SK-N-SH treated with all-trans-retinoic acid at 6 μM for 48 hours (cell line): ENCODE data around the gene SFT2D3.

Experiments
- ATAC-seq: fragments of 200-7000 bp; cut with Tn5 transposase; 3 replicates; pipeline ENCODE4 v1.9.1; 2020; ENCODE audit warnings: mild to moderate bottlenecking, moderate library complexity
- ARNTL ChIP-seq: fragments of 450-650 bp; formaldehyde crosslinking; IDR thresholded peaks from 2 replicates; pipeline ENCODE4 v1.5.0; 2020; ENCODE audit warnings: low read depth, mild to moderate bottlenecking, moderate library complexity, borderline replicate concordance
- BACH2 ChIP-seq: fragments of 250-450 bp; sonication (Bioruptor Pico); IDR thresholded peaks from 2 replicates; pipeline ENCODE4 v1.9.0; 2021; ENCODE audit warnings: mild to moderate bottlenecking, borderline replicate concordance
- CREB5 ChIP-seq: fragments of 250-450 bp; sonication (Bioruptor Pico); IDR thresholded peaks from 2 replicates; pipeline ENCODE4 v1.5.1; 2020; ENCODE audit warnings: low read depth, mild to moderate bottlenecking, moderate library complexity
- CSDC2 ChIP-seq: fragments of 250-450 bp; sonication (Bioruptor Pico); IDR thresholded peaks from 2 replicates; pipeline ENCODE4 v1.5.0; 2020; ENCODE audit warnings: mild to moderate bottlenecking, moderate library complexity
- CSRNP3 ChIP-seq: fragments of 250-450 bp; sonication (Bioruptor Pico); IDR thresholded peaks from 2 replicates; pipeline ENCODE4 v1.5.1; 2021; ENCODE audit warnings: mild to moderate bottlenecking, moderate library complexity
- ESRRG ChIP-seq: fragments of 250-450 bp; sonication (Bioruptor Pico); IDR thresholded peaks from 2 replicates; pipeline ENCODE4 v1.6.1; 2021; ENCODE audit warnings: mild to moderate bottlenecking
- GLIS3 ChIP-seq: fragments of 250-450 bp; sonication (Bioruptor Pico); IDR thresholded peaks from 2 replicates; pipeline ENCODE4 v1.5.0; 2020; ENCODE audit warnings: mild to moderate bottlenecking, moderate library complexity
- ISL1 ChIP-seq: fragments of 250-450 bp; sonication (Bioruptor Pico); IDR thresholded peaks from 2 replicates; pipeline ENCODE4 v2.1.2; 2022; ENCODE audit warnings: mild to moderate bottlenecking, moderate library complexity
- OSR1 ChIP-seq: fragments of 250-450 bp; sonication (Bioruptor Pico); IDR thresholded peaks from 2 replicates; pipeline ENCODE4 v1.8.0; 2022; ENCODE audit warnings: moderate library complexity, mild to moderate bottlenecking, inconsistent platforms
- PATZ1 ChIP-seq: fragments of 250-450 bp; sonication (Bioruptor Pico); IDR thresholded peaks from 2 replicates; pipeline ENCODE4 v1.8.0; 2020; ENCODE audit warnings: mild to moderate bottlenecking, moderate library complexity, borderline replicate concordance
- POU6F1 ChIP-seq: fragments of 250-450 bp; sonication (Bioruptor Pico); IDR thresholded peaks from 2 replicates; pipeline ENCODE4 v1.8.0; 2021; ENCODE audit warnings: low read depth, mild to moderate bottlenecking, moderate library complexity, borderline replicate concordance
- PPARA ChIP-seq: fragments of 250-450 bp; sonication (Bioruptor Pico); IDR thresholded peaks from 2 replicates; pipeline ENCODE4 v1.5.0; 2020; ENCODE audit warnings: mild to moderate bottlenecking, borderline replicate concordance
- RARB ChIP-seq: fragments of 250-450 bp; sonication (Bioruptor Pico); IDR thresholded peaks from 2 replicates; pipeline ENCODE4 v1.8.0; 2021; ENCODE audit warnings: mild to moderate bottlenecking, moderate library complexity
- SNAI2 ChIP-seq: fragments of 250-450 bp; sonication (Bioruptor Pico); IDR thresholded peaks from 2 replicates; pipeline ENCODE4 v1.5.0; 2020; ENCODE audit warnings: mild to moderate bottlenecking, moderate library complexity
- TCF4 ChIP-seq: fragments of 250-450 bp; sonication (Bioruptor Pico); IDR thresholded peaks from 2 replicates; pipeline ENCODE4 v1.8.0; 2021; ENCODE audit warnings: mild to moderate bottlenecking, moderate library complexity, borderline replicate concordance
- TSHZ2 ChIP-seq: fragments of 250-450 bp; sonication (Bioruptor Pico); IDR thresholded peaks from 2 replicates; pipeline ENCODE4 v1.5.0; 2020; ENCODE audit warnings: mild to moderate bottlenecking, moderate library complexity
- ZC3H10 ChIP-seq: fragments of 250-450 bp; sonication (Bioruptor Pico); IDR thresholded peaks from 2 replicates; pipeline ENCODE4 v1.5.1; 2021; ENCODE audit warnings: mild to moderate bottlenecking, moderate library complexity
- ZFP3 ChIP-seq: fragments of 250-450 bp; sonication (Bioruptor Pico); IDR thresholded peaks from 2 replicates; pipeline ENCODE4 v1.5.0; 2020; ENCODE audit warnings: mild to moderate bottlenecking, moderate library complexity
- ZFP30 ChIP-seq: fragments of 450-650 bp; formaldehyde crosslinking; IDR thresholded peaks from 2 replicates; pipeline ENCODE4 v1.5.0; 2022; ENCODE audit warnings: mild to moderate bottlenecking, moderate library complexity
- ZNF565 ChIP-seq: fragments of 450-650 bp; formaldehyde crosslinking; conservative IDR thresholded peaks from 2 replicates; pipeline ENCODE4 v1.5.0; 2020; ENCODE audit warnings: low read depth, mild to moderate bottlenecking, moderate library complexity
- ZNF70 ChIP-seq: fragments of 450-650 bp; formaldehyde crosslinking; IDR thresholded peaks from 2 replicates; pipeline ENCODE4 v1.5.0; 2020; ENCODE audit warnings: mild to moderate bottlenecking, moderate library complexity
- ZNF8 ChIP-seq: fragments of 450-650 bp; formaldehyde crosslinking; IDR thresholded peaks from 2 replicates; pipeline ENCODE4 v1.5.0; 2020; ENCODE audit warnings: mild to moderate bottlenecking, moderate library complexity

SFT2D3 gene

GRCh38 chr2:127706215-127706990 lies 5.1 kb downstream of the SFT2D3 start:
- TF ChIP-seq POU6F1 (CRISPR knock-in tag) (no peak), SNAI2 (CRISPR knock-in tag) (no peak), TCF4 (CRISPR knock-in tag) (no peak), ZFP3 (CRISPR knock-in tag) (no peak), ZNF8 (CRISPR knock-in tag) (no peak), ZC3H10 (CRISPR knock-in tag) (no peak), ISL1 (no peak), BACH2 (CRISPR knock-in tag) (no peak), ARNTL (CRISPR knock-in tag) (no peak), PPARA (no peak), ZNF70 (CRISPR knock-in tag) (no peak), CREB5 (CRISPR knock-in tag) (no peak), ZNF565 (CRISPR knock-in tag) (no peak), TSHZ2 (no peak), GLIS3 (CRISPR knock-in tag) (no peak), CSDC2 (CRISPR knock-in tag) (no peak), RARB (no peak), ESRRG (no peak), ZFP30 (CRISPR knock-in tag) (no peak)
- ATAC-seq = no peak

- ATAC-seq = peak; percentile 13; the same call in 2 of the 3 replicates
- TF ChIP-seq TCF4 (CRISPR knock-in tag) = no peak
- TF ChIP-seq RARB = no peak
- no peak for TF ChIP-seq CSRNP3 (CRISPR knock-in tag)
- TF ChIP-seq PPARA = no peak
- no peak for TF ChIP-seq CREB5 (CRISPR knock-in tag)
- no peak for TF ChIP-seq CSDC2 (CRISPR knock-in tag)
- TF ChIP-seq ZFP30 (CRISPR knock-in tag) = no peak
- no peak for TF ChIP-seq ZNF70 (CRISPR knock-in tag)
- no peak for TF ChIP-seq ZFP3 (CRISPR knock-in tag)
- TF ChIP-seq ESRRG = no peak
- no peak for TF ChIP-seq OSR1 (CRISPR knock-in tag)
- no peak for TF ChIP-seq ZNF8 (CRISPR knock-in tag)
- no peak for TF ChIP-seq TSHZ2
- no peak for TF ChIP-seq ARNTL (CRISPR knock-in tag)
- TF ChIP-seq ZC3H10 (CRISPR knock-in tag) = no peak
- TF ChIP-seq PATZ1 (CRISPR knock-in tag) = no peak
These were observed 6.8 kb downstream of the SFT2D3 start for GRCh38 chr2:127707890-127708648.
